AG04450 (cell line): Measurements from ENCODE around the gene SH3RF3. TPM values are rescaled to one million over a fixed set of nuclear protein-coding genes. Genes with fewer than 3 reads are reported as not detected.

Source experiments
- CTCF ChIA-PET: fragments of 300-600, 350-600 bp; formaldehyde crosslinking; extraction: SDS; loops from one replicate; lab custom pipeline; 2022; ENCODE audit warnings: antibody characterized with exemption, inconsistent platforms; lab: Charles Lee
- POLR2A ChIA-PET: fragments of 350-600 bp; formaldehyde crosslinking; extraction: SDS; loops from one replicate; lab custom pipeline; 2021; ENCODE audit warnings: antibody characterized with exemption, inconsistent platforms; lab: Yijun Ruan, JAX
- DNase-seq: peaks from one replicate; pipeline ENCODE4 v3.0.0-alpha.2; 2011; ENCODE audit warnings: low read depth, low spot score
- H3K27ac ChIP-seq: one replicate; pipeline ENCODE4 v1.5.1; 2012; ENCODE audit warnings: low read depth, low read length, control low read depth
- H3K27me3 ChIP-seq: one replicate; pipeline ENCODE4 v1.6.0; 2012; ENCODE audit warnings: low read length; ENCODE audit not compliant: control insufficient read depth, insufficient read depth
- H3K4me3 ChIP-seq: 2 replicates; pipeline ENCODE4 v1.5.1; 2011; ENCODE audit warnings: mild to moderate bottlenecking, low read depth, low read length, control low read depth
- H3K9me3 ChIP-seq: 2 replicates; pipeline ENCODE4 v1.5.1; 2012; ENCODE audit warnings: low read length; ENCODE audit not compliant: control insufficient read depth, insufficient read depth
- polyA plus RNA-seq: library from polyadenylated mRNA; depleted of rRNA; stranded (reverse); fragments of >200 nt; gene quantifications from 2 replicates; pipeline ENCODE4 v1.2.3, GENCODE V29; 2011
- TF ChIP-seq, protein P1 (sequence below): IDR thresholded peaks from 2 replicates; pipeline ENCODE4 v1.5.1; 2011; ENCODE audit warnings: low read depth, low read length, control low read depth, inconsistent platforms

The SH3RF3 gene
- polyA plus RNA-seq, 1 experiment, result 5.7 TPM

DNA sequence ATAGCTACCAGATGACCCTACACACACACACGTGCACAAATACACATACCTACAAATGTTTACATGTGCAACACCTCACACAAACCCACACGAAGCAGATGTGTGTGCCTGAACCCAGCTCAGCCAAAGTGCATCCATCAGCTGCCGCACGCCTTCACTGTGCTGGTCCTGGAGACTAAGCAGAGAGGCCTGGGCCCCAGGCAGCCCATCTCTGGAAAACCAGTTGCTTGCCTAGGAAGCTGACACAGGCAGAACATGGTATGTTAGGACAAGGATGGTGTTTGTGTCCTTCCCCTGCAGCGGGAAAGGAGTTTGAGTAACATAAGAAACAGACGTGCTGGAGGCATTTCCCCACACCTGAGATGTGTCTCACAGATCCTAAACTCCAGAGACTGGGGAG is 398.1 kb downstream of the SH3RF3 start:
- H3K4me3 ChIP-seq, result no peak overlapping the region
- ChIA-PET POLR2A (no interaction called here), CTCF (interaction anchor here (0.9 to 1.4 kb wide), 2 partner anchors 17 to 209 kb away, joined by 3 to 4 read pairs; no protein-coding TSS in a partner anchor)
- H3K27me3 ChIP-seq, result peaks cover 34% of the 10 kb centered on the region
- H3K27ac ChIP-seq, result no peak overlapping the region
- DNase-seq, result no peak
- TF ChIP-seq, protein P1, sequence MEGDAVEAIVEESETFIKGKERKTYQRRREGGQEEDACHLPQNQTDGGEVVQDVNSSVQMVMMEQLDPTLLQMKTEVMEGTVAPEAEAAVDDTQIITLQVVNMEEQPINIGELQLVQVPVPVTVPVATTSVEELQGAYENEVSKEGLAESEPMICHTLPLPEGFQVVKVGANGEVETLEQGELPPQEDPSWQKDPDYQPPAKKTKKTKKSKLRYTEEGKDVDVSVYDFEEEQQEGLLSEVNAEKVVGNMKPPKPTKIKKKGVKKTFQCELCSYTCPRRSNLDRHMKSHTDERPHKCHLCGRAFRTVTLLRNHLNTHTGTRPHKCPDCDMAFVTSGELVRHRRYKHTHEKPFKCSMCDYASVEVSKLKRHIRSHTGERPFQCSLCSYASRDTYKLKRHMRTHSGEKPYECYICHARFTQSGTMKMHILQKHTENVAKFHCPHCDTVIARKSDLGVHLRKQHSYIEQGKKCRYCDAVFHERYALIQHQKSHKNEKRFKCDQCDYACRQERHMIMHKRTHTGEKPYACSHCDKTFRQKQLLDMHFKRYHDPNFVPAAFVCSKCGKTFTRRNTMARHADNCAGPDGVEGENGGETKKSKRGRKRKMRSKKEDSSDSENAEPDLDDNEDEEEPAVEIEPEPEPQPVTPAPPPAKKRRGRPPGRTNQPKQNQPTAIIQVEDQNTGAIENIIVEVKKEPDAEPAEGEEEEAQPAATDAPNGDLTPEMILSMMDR, result no peak
- H3K9me3 ChIP-seq, result peaks cover 2% of the 10 kb centered on the region; the same call in 1 of the 2 replicates

DNA sequence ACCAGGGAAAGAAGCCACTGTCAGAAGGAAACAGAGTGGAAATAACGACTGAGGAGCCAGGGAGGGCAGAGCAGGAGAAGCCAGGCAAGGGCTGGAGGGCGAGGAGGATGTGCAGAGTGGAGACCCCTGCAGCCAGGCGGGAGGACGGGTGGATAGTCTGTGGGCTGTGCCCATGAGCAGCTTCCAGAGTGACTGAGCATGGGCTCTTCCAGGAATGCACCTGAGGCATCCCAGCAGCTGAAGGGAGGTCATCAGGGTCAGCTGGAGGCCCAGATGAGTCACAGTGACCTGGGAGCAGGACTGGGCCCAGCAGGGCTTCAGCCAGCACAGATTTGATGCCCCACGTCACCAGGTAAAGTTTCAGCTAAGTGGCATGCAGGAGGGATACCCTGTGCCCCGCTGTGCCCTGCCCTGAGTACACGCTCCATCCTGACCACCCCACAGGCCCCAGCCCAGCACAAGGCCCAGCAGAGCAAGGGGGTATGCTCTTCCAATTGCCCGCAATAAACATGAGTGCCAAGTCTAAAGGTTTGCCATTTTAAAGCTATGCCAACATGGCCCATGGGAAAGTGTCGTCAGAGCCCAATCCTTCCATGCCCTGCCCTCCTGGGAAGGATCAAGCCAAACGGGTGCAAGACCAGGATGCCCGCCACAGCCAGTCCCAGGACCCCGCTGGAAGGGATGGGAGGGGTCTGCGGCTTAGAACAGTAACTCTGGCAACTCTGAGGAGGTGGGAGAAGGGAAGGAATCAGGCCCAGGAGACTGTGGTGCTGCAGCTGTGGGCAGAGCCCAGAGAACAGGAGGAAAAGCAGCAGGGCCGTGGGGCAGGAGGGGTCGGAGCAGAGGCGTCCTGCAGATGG is 399.1 kb downstream of the SH3RF3 start:
- no peak for DNase-seq
- CTCF ChIA-PET, result no interaction called here

DNA sequence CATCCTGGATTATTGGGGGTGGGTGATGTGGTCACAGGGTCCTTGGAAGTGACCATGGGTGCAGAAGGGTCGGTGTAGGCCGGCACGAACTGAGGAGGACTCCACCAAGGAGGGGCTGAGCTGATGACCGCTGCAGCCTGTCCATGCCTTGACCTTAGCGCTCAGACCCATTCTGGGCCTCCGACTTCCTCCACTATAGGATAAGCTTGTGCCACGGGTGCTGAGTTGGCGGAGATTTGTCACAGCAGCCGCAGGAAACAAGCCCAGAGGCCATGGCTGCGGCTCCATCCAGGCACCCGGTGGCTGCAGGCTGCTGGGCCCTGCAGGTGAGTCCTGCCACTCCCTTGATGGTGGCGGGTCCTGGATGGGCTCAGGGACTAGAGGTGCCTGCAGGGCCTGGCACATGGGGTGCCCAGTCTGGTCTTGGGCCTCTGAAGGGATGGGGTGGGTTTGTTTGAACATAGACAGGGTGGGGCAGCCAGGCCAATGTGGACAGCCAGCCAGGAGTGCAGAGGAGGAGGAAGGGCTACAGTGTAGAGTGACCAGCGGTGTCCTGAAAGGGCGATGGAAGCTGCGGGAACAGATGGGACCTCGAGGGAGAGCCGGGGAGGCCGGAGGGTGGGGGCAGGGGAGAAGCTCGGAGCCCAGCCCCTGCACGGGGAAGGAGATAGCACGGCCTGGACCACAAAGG is 400.0 kb downstream of the SH3RF3 start:
- TF ChIP-seq, protein P1, result no peak
- ChIA-PET CTCF (no interaction called here), POLR2A (interaction anchor here (0.6 kb wide), 1 partner anchor 586 kb away, joined by 4 read pairs; the partner anchor contains the start of gene MALL)
- Histone ChIP-seq H3K27ac (no peak overlapping the region), H3K4me3 (no peak overlapping the region), H3K9me3 (peaks cover 2% of the 10 kb centered on the region; the same call in 1 of the 2 replicates), H3K27me3 (peaks cover 37% of the 10 kb centered on the region)
- no peak for DNase-seq

More for the DNA sequence above, 399.1 kb downstream of the SH3RF3 start:
- no peak overlapping the region for H3K4me3 ChIP-seq
- TF ChIP-seq, protein P1, result no peak
- no peak overlapping the region for H3K27ac ChIP-seq
- peaks cover 2% of the 10 kb centered on the region; the same call in 1 of the 2 replicates for H3K9me3 ChIP-seq
- peaks cover 35% of the 10 kb centered on the region for H3K27me3 ChIP-seq
- POLR2A ChIA-PET, result interaction anchor here (0.6 kb wide), 1 partner anchor 587 kb away, joined by 4 read pairs; the partner anchor contains the start of gene MALL

DNA sequence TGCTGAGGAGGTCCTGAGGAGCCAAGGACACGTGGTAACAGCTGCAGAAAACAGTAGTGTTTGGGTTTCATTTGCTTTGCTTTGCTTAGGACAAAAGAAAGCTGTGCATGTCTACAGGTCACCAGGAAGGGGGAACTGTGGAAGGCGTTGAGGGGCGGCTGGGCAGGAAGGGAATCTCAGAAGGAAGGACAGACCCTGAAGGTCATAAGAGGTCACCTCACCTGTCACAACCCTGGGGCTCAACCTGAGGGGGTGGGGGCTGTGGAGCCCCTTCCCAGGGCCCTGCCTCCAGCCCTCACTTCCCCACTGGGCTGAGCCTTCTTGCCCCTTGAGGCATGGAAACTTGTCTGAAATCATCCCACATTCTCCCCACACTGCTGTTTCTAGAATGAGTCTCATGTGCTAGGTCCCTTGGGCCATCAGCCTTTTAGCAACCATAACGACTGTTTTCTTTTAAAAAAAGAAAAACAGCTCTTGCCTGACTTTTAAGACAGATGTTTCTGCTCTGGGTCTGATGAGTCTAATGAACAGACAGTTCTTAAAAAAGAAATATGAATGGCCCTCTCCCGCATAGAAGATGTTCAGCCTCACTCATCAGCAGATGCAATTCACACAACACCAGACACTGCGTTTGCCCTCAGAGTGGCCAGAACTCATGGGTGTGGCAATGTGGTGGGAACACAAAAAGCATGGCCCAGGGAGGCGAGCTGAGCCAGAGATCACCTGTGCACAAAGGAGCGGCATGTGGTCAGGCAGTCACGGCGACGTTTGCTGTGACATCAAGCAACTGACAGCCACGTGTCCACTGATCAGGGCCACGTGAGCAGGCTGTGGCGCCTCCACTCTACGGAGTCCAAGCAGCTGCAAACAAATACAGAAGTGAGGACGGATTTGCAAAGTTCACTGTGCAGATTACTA is 400.8 kb downstream of the SH3RF3 start:
- CTCF ChIA-PET, result interaction anchor here (1.1 to 7.1 kb wide), 3 partner anchors 11 to 20 kb away, joined by 3 to 56 read pairs (median 7); no protein-coding TSS in a partner anchor
- Histone ChIP-seq H3K4me3 (no peak overlapping the region), H3K27me3 (peaks cover 36% of the 10 kb centered on the region), H3K27ac (no peak overlapping the region), H3K9me3 (peaks cover 2% of the 10 kb centered on the region; the same call in 1 of the 2 replicates)
- TF ChIP-seq, protein P1, result no peak
- POLR2A ChIA-PET, result no interaction called here
- no peak for DNase-seq
